GM06990 (cell line): ENCODE results near the gene CHRNB1.

Experiments used
- DNase-seq: peaks from one replicate; pipeline ENCODE4 v3.0.0-alpha.2; 2011; ENCODE audit not compliant: insufficient read length; ENCODE audit errors: extremely low read depth
- H3K27me3 ChIP-seq: replicated peaks from 2 replicates; pipeline ENCODE4 v1.6.0; 2011; ENCODE audit warnings: low read length; ENCODE audit not compliant: control insufficient read depth, insufficient read depth
- H3K36me3 ChIP-seq: 2 replicates; pipeline ENCODE4 v1.5.1; 2011; ENCODE audit warnings: low read length; ENCODE audit not compliant: control insufficient read depth, insufficient read depth
- H3K4me3 ChIP-seq: replicated peaks from 2 replicates; pipeline ENCODE4 v1.5.1; 2011; ENCODE audit warnings: low read depth, mild to moderate bottlenecking, control low read depth, low read length
- CTCF ChIP-seq: IDR thresholded peaks from 2 replicates; pipeline ENCODE4 v1.5.1; 2011; ENCODE audit warnings: low read length, control low read depth, mild to moderate bottlenecking, inconsistent platforms; ENCODE audit not compliant: insufficient read depth, poor library complexity, severe bottlenecking

CHRNB1 gene

GRCh38 chr17:7484067-7484918 lies 39.4 kb downstream of the CHRNB1 start, which contains the start of gene POLR2A:
POLR2A (plus strand) TSS chr17:7484366.
- Histone ChIP-seq H3K4me3 (peak within 1 kb of the TSS; percentile 82), H3K27me3 (no peaks in the 10 kb centered on the region), H3K36me3 (no peaks in the 10 kb centered on the region; the same call in 1 of the 2 replicates)
- no peak for TF ChIP-seq CTCF
- DNase-seq, result peak; percentile 99

GRCh38 chr17:7484919-7485377 lies 40.1 kb downstream of the CHRNB1 start:
- Histone ChIP-seq H3K27me3 (no peaks in the 10 kb centered on the region), H3K4me3 (peak overlapping the region; percentile 82), H3K36me3 (no peaks in the 10 kb centered on the region; the same call in 1 of the 2 replicates)
- TF ChIP-seq CTCF, result no peak
- DNase-seq, result no peak

- peaks cover 1% of the 10 kb centered on the region for H3K36me3 ChIP-seq
- no peak for TF ChIP-seq CTCF
- H3K27me3 ChIP-seq, result no peaks in the 10 kb centered on the region
- peak overlapping the region; percentile 82 for H3K4me3 ChIP-seq
- DNase-seq, result no peak
Observed at GRCh38 chr17:7486181-7486580, 41.3 kb downstream of the CHRNB1 start.

GRCh38 chr17:7490144-7490543 lies 45.3 kb downstream of the CHRNB1 start:
- no peak overlapping the region for H3K4me3 ChIP-seq
- peaks cover 2% of the 10 kb centered on the region for H3K36me3 ChIP-seq
- TF ChIP-seq CTCF, result no peak
- H3K27me3 ChIP-seq, result no peaks in the 10 kb centered on the region
- DNase-seq, result no peak

GRCh38 chr17:7491583-7491982 lies 46.7 kb downstream of the CHRNB1 start:
- Histone ChIP-seq H3K36me3 (peaks cover 14% of the 10 kb centered on the region), H3K27me3 (no peaks in the 10 kb centered on the region), H3K4me3 (no peak overlapping the region)
- no peak for DNase-seq
- TF ChIP-seq CTCF, result no peak
